ENCODE data around the gene SPAG17.

Gene SPAG17

GRCh38 chr1:118097622-118098348 is 87.2 kb downstream of the SPAG17 start:
- no peak for DNase-seq
- in situ Hi-C loops (cut with MboI; ENCODE audit: low pct_unique_long_range_greater_than_20kb, low sequenced_read_pairs): no loop called here

DNA sequence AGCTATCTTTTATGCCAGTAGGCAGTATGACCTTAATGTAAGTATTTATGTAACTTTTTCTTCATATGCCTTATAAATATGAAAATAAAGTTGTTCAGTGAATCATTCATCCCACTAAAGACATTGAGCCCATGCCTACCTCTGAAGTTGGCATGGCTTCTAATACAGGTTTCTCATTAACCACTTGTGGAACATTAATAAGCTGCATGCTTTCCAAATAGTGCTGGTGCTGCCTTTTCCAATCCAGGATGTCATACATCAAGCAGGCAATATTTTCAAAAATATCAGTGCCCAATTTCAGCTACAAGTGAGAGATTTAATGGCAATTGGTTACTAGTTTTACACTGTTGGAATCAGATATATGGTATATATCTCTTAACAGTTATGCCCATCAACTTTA is 92.0 kb downstream of the SPAG17 start:
- DNase-seq: no peak
- in situ Hi-C loops (cut with MboI; ENCODE audit: low pct_unique_long_range_greater_than_20kb, low sequenced_read_pairs): no loop called here

DNA sequence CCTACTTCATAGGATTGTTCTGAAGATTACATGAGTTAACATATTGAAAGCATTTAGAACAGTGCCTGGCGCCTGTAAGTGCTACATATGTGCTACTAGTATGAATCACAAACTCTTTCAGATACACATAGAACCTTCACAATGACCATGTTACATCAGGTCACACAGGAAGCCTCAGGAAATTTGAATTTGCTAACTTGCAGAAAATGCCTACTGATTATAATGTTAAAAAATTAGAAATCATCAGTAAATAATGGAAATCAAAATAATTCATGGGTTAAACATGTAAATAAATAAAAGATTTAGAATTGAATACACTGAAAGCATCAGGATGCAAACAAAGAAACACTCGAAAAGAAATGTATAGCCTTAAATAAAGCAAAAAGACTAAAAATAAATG is 94.9 kb downstream of the SPAG17 start:
- in situ Hi-C loops (cut with MboI; ENCODE audit: low pct_unique_long_range_greater_than_20kb, low sequenced_read_pairs): no loop called here

GRCh38 chr1:118085365-118085764 is 99.7 kb downstream of the SPAG17 start:
- in situ Hi-C loops (cut with MboI; ENCODE audit: low pct_unique_long_range_greater_than_20kb, low sequenced_read_pairs): no loop called here
- no peak for DNase-seq

More for the DNA sequence above, 94.9 kb downstream of the SPAG17 start:
- no peak for DNase-seq

- in situ Hi-C loops (cut with MboI; ENCODE audit: low pct_unique_long_range_greater_than_20kb, low sequenced_read_pairs): no loop called here
- DNase-seq: no peak
Measured at GRCh38 chr1:118084400-118084799, 100.6 kb downstream of the SPAG17 start.

DNA sequence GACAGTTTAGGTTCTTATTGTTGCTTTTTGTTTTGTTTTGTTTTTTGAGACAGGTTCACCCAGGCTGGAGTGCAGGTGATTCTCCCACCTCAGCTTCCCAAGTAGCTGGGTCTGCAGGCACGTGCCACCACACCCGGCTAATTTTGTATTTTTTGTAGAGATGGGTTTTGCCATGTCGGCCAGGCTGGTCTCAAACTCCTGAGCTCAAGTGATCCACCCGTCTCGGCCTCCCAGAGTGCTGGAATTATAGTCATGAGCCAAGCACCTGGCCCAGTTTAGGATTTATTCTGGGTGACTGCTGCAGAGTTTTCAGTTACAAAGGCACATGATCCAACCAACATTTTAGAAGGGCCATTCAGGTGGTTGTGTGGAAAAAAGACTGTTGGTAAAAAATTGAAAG is 102.0 kb downstream of the SPAG17 start:
- DNase-seq: no peak
- in situ Hi-C loops (cut with MboI; ENCODE audit: low pct_unique_long_range_greater_than_20kb, low sequenced_read_pairs): no loop called here

DNA sequence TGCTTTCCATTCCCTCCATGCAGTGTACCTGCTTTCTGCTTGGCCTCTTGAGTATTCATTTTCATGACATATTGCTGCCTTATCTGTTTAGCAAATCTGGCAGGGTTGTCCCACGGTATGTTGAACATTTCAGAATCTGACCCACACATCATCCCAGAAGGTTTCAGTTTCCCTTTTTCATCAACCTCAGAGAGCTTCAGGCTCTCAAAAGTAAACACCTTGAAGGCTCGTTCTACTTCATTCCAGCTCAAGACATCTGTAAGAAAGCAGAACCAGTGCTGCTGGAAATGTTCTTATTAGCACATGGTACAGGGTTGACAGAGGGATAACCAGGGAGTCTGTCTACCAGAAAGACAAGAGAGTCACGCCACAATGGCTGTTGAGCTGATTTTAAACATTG is 103.6 kb downstream of the SPAG17 start:
- in situ Hi-C loops (cut with MboI; ENCODE audit: low pct_unique_long_range_greater_than_20kb, low sequenced_read_pairs): no loop called here
- DNase-seq: no peak

DNA sequence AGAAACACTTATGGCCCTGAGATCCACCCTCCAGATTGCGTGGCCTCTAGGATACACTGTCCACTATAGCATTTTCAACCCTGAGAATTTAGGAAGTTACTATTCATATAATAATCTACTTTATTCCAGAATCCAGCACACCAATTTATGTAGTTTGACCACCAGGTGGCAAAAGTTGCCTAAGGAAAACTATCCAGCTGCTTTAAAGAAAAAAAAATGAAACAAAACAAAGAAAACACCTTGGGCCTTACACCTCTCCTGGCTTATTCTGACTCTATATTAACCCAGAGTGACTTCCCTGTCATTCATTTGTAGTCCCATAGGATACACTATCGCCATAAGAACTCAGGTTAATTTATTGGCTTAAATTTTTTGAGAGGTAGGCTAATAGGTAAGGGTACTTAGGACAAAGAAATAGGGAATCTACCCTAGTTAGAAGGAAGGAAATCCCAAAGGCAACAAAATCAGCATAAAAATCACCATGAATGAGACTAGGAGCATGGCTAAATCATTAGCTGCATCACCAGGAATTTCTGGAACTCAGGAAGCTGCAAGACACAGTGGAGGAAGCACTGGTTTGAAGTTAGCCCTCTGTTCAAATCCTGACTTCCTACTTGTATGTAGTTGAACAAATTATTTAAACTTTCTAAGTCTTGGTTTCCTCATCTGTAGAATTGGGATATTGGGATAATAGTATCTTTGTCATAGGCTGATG is 107.5 kb downstream of the SPAG17 start:
- DNase-seq: peak; percentile 34
- in situ Hi-C loops (cut with MboI; ENCODE audit: low pct_unique_long_range_greater_than_20kb, low sequenced_read_pairs): no loop called here

GRCh38 chr1:118075116-118075515 is 109.9 kb downstream of the SPAG17 start:
- no peak for DNase-seq
- in situ Hi-C loops (cut with MboI; ENCODE audit: low pct_unique_long_range_greater_than_20kb, low sequenced_read_pairs): no loop called here

GRCh38 chr1:118073648-118074435 is 111.2 kb downstream of the SPAG17 start:
- DNase-seq: peak; percentile 5
- in situ Hi-C loops (cut with MboI; ENCODE audit: low pct_unique_long_range_greater_than_20kb, low sequenced_read_pairs): no loop called here

- no peak for DNase-seq
- in situ Hi-C loops (cut with MboI; ENCODE audit: low pct_unique_long_range_greater_than_20kb, low sequenced_read_pairs): no loop called here
Measured at GRCh38 chr1:118049981-118050380, 135.0 kb downstream of the SPAG17 start.

DNA sequence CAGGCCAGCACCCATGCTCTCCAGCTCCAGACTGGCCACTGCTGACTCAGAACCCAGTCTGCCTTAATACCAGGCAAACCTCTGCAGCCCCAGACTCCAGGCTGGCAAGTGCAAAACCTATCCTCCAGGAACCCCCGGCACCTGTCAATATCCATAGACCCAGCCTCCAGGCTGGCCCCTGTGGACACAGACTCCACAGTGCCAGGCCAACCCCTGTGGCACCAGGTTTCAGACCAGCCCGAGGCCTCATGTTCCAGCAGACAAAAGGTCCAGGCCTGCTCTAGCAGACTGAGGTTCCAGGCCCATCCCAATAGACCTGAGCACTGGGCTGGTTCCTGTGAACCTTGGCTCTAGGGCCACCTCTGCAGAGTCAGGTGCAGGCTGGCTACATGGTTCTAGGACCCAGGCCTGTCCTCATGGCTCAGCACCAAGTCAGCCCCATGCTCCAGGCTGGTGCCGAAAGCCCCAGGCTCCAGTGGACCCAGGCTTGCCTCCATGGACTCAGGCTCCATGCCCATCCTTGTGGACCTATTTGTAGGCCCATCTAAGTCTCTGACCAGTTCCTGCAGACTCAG is 137.3 kb downstream of the SPAG17 start:
- in situ Hi-C loops (cut with MboI; ENCODE audit: low pct_unique_long_range_greater_than_20kb, low sequenced_read_pairs): no loop called here

DNA sequence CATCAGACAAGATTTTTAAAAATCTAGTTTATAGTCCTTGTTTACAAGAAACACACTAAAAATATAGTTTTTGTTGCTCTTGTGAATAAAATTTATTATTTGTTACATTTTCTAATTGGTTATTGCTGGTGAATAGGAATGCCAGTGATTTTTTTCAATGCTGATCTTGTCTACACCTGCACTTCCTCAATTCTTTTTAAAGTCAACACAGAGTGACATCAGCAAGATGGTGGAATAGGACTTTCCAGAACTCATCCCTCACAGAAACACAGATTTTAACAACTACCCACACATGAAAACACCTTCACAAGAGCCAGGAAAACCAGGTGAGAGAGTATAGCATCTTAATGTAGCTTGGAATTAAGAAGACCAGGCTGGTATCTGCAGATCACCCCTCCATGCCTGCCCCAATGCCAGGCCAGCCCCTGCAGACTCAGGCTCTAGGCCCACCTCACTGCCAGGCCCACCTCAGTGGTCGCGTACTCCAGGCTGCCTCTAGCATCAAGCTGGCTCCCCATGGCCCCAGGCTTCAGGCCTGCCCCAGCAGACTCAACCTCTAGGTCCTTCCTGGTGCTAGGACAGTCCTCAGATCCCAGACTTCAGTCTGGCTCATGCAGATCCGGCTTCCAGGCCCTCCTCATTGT is 137.9 kb downstream of the SPAG17 start:
- in situ Hi-C loops (cut with MboI; ENCODE audit: low pct_unique_long_range_greater_than_20kb, low sequenced_read_pairs): no loop called here
- no peak for DNase-seq

More for the DNA sequence above, 137.3 kb downstream of the SPAG17 start:
- no peak for DNase-seq

- DNase-seq: no peak
- in situ Hi-C loops (cut with MboI; ENCODE audit: low pct_unique_long_range_greater_than_20kb, low sequenced_read_pairs): no loop called here
Measured at GRCh38 chr1:118043624-118044023, 141.4 kb downstream of the SPAG17 start.

- DNase-seq: no peak
- in situ Hi-C loops (cut with MboI; ENCODE audit: low pct_unique_long_range_greater_than_20kb, low sequenced_read_pairs): no loop called here
Measured at GRCh38 chr1:118042501-118042900, 142.5 kb downstream of the SPAG17 start.

- in situ Hi-C loops (cut with MboI; ENCODE audit: low pct_unique_long_range_greater_than_20kb, low sequenced_read_pairs): no loop called here
- peak; percentile 15 for DNase-seq
Measured at GRCh38 chr1:118039170-118039569, 145.9 kb downstream of the SPAG17 start.

DNA sequence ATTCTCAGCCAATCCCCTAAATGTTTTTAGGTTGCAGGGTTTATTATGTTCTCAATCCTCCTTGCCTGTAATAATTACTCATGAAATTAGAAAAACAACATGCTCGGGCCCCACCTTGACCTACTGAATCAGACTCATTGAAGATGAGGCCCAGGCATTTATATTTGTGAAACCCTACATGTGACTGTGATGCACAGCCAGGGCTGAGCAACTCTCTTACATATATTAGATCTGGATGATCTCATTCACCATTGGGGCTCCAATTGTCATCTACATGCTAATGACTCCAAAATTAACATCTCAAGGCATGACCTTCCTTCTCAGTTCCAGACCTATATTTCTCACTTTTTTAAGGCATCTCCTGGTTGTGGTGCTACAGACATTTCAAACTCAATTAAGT is 152.1 kb downstream of the SPAG17 start:
- in situ Hi-C loops (cut with MboI; ENCODE audit: low pct_unique_long_range_greater_than_20kb, low sequenced_read_pairs): no loop called here
- DNase-seq: no peak

- no peak for DNase-seq
- in situ Hi-C loops (cut with MboI; ENCODE audit: low pct_unique_long_range_greater_than_20kb, low sequenced_read_pairs): no loop called here
Measured at GRCh38 chr1:118028267-118028666, 156.8 kb downstream of the SPAG17 start.

DNA sequence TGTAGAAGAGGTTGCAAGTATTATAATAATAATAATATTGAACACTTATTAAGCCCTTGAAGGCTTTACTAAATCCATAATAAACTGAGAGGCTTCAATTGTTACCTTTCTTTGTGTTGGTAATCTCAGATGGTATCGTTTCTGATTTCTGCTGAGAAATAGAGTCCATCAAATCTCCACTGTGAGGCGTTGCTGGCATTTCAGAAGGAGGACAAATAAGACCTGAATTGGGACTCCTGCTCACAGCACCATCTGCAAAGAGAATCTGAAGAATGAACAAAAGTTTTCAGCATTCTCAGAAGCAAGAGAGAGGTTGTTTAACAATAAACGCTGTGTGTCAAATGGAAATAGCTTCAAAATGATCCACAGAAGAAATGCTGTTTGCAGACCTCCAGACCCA is 161.8 kb downstream of the SPAG17 start:
- DNase-seq: no peak
- in situ Hi-C loops (cut with MboI; ENCODE audit: low pct_unique_long_range_greater_than_20kb, low sequenced_read_pairs): no loop called here

Data from KBM-7 (cell line).